GM18951 (cell line): ENCODE data around the gene TMEM221.

ENCODE experiments used
- POLR2A ChIP-seq: IDR thresholded peaks from 4 replicates; pipeline ENCODE4 v1.6.1; 2011; ENCODE audit warnings: mild to moderate bottlenecking; ENCODE audit not compliant: insufficient read length, insufficient read depth; ENCODE audit errors: extremely low read depth
- in situ Hi-C: fragments of 300-500 bp; cut with MboI; formaldehyde crosslinking; loops from one replicate; pipeline ENCODE4 v1.12.0; 2022; ENCODE audit warnings: low sequenced_read_pairs, mixed read lengths, inconsistent platforms; ENCODE audit not compliant: unreplicated experiment

TMEM221 gene

GRCh38 chr19:17401628-17402027 is 46.8 kb downstream of the TMEM221 start:
- in situ Hi-C loops = no loop called here
- TF ChIP-seq POLR2A = no peak

GRCh38 chr19:17398902-17399527 is 49.5 kb downstream of the TMEM221 start:
- in situ Hi-C loops = no loop called here

GRCh38 chr19:17394891-17395415 is 53.5 kb downstream of the TMEM221 start:
- TF ChIP-seq POLR2A = no peak
- in situ Hi-C loops = no loop called here

More at GRCh38 chr19:17398902-17399527, 49.5 kb downstream of the TMEM221 start:
- TF ChIP-seq POLR2A = no peak

GRCh38 chr19:17393914-17394313 is 54.6 kb downstream of the TMEM221 start, which contains the start of gene CCDC194:
Gene CCDC194, minus strand, starts transcription at chr19:17394196. Its CDS starts 38 bp downstream, at chr19:17394158.
- no peak for TF ChIP-seq POLR2A
- in situ Hi-C loops = no loop called here

GRCh38 chr19:17393002-17393401 is 55.5 kb downstream of the TMEM221 start:
- TF ChIP-seq POLR2A = peak; percentile 16
- in situ Hi-C loops = no loop called here

- in situ Hi-C loops = no loop called here
- TF ChIP-seq POLR2A = no peak
These were observed 56.9 kb downstream of the TMEM221 start for GRCh38 chr19:17391371-17392151.

- peak; percentile 50 for TF ChIP-seq POLR2A
- in situ Hi-C loops = no loop called here
These were observed 57.6 kb downstream of the TMEM221 start for GRCh38 chr19:17390665-17391370.

GRCh38 chr19:17389957-17390664 is 58.4 kb downstream of the TMEM221 start:
- in situ Hi-C loops = loop anchor here (5.0 kb wide), 1 partner anchor 43 kb away; no protein-coding TSS in a partner anchor
- TF ChIP-seq POLR2A = no peak

- TF ChIP-seq POLR2A = no peak
- in situ Hi-C loops = loop anchor here (5.0 kb wide), 1 partner anchor 42 kb away; no protein-coding TSS in a partner anchor
These were observed 59.2 kb downstream of the TMEM221 start for GRCh38 chr19:17389288-17389687.

- in situ Hi-C loops = loop anchor here (5.0 kb wide), 1 partner anchor 39 kb away; no protein-coding TSS in a partner anchor
- TF ChIP-seq POLR2A = no peak
These were observed 62.4 kb downstream of the TMEM221 start for GRCh38 chr19:17385878-17386611.
